HUES64 (cell line): Measurements from ENCODE around the gene FGF11.

Experiments
- H3K27ac ChIP-seq: 2 replicates; pipeline ENCODE4 v1.7.0; 2013; ENCODE audit warnings: low read depth, low read length, inconsistent platforms
- H3K27me3 ChIP-seq: 2 replicates; pipeline ENCODE4 v1.6.1; 2013; ENCODE audit warnings: mild to moderate bottlenecking, low read length; ENCODE audit not compliant: insufficient read depth
- H3K36me3 ChIP-seq: 2 replicates; pipeline ENCODE4 v1.6.1; 2013; ENCODE audit warnings: mild to moderate bottlenecking, low read length; ENCODE audit not compliant: insufficient read depth
- H3K4me1 ChIP-seq: 2 replicates; pipeline ENCODE4 v1.6.1; 2013; ENCODE audit warnings: mild to moderate bottlenecking, low read length, moderate library complexity; ENCODE audit not compliant: insufficient read depth
- H3K4me3 ChIP-seq: 2 replicates; pipeline ENCODE4 v1.5.1; 2013; ENCODE audit warnings: mild to moderate bottlenecking, low read length, moderate library complexity
- H3K9ac ChIP-seq: 2 replicates; pipeline ENCODE4 v1.6.1; 2013; ENCODE audit warnings: mild to moderate bottlenecking, low read depth, low read length
- H3K9me3 ChIP-seq: 2 replicates; pipeline ENCODE4 v1.6.1; 2013; ENCODE audit warnings: low read depth, low read length; ENCODE audit not compliant: insufficient read depth
- WGBS: fragments of 150-250, 120-280 bp; methylation state at CpG from one replicate; pipeline ENCODE4 v1.1.7; 2013; ENCODE audit warnings: missing lambda C conversion rate; 5-methylcytosine and 5-hydroxymethylcytosine counted together

The FGF11 gene

DNA sequence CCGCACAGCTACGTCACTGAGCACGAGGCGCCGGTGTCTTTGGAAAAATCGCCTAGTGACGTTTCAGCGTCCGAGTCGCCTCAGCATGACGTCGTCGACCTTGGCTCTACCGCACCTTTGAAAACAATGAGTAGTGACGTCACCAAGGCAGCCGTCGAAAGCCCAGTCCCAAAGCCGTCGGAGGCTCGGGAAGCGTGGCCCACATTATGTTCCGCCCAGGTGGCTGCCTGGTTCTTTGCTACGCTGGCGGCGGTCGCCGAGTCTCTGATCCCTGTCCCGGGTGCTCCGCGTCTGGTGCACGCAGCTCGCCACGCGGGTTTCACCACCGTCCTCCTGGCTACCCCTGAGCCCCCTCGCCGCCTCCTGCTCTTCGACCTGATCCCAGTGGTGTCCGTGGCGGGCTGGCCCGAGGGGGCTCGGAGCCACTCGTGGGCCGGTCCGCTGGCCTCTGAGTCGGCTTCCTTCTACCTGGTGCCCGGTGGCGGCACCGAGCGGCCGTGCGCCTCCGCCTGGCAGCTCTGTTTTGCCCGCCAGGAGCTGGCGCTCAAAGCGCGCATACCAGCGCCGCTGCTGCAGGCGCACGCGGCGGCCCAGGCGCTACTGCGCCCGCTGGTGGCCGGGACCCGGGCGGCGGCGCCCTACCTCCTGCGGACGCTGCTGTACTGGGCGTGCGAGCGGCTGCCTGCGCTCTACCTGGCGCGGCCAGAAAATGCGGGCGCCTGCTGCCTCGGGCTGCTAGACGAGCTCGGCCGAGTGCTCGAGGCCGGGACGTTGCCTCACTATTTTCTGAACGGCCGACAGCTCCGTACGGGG lies 2.5 kb upstream of the FGF11 start:
- Histone ChIP-seq H3K9me3 (no peaks in the 10 kb centered on the region), H3K4me1 (peaks cover 16% of the 10 kb centered on the region), H3K27me3 (peaks cover 38% of the 10 kb centered on the region), H3K9ac (peak overlapping the region; percentile 58; the same call in 1 of the 2 replicates), H3K27ac (peak overlapping the region; percentile 53; the same call in 1 of the 2 replicates), H3K4me3 (peak overlapping the region; percentile 95), H3K36me3 (no peaks in the 10 kb centered on the region)
- 2% methylated on average over 92 of the region's 92 CpGs for whole genome bisulfite sequencing

DNA sequence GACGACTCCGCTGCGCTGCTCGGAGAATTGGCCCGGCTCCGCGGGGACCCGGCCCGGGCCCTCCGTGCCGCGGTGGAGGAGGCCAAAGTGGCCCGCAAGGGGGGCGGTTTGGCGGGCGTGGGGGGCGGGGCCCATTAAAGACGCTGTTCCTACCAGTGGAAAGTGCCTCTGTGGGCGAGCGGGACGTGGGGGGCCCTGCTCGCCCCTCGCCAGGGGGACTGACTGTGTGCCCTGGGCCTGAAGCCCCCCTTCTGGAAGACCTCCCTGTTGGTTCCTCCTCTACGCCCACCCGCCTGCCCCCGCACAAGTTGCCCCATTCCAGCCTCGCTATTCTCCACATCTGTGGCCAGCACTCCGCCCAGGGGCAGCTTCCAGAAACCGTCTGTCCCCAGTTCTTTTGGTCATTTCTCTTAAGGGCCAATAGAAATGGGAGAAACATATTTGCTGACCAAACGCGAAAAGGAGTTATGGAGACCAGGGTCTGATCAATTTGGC lies 1.9 kb upstream of the FGF11 start:
- Histone ChIP-seq H3K27ac (no peak overlapping the region; the same call in 1 of the 2 replicates), H3K27me3 (peaks cover 39% of the 10 kb centered on the region), H3K4me1 (peaks cover 16% of the 10 kb centered on the region), H3K9ac (no peak overlapping the region), H3K4me3 (peak overlapping the region; percentile 95), H3K36me3 (no peaks in the 10 kb centered on the region), H3K9me3 (no peaks in the 10 kb centered on the region)
- 7% methylated on average over 31 of the region's 31 CpGs for WGBS

DNA sequence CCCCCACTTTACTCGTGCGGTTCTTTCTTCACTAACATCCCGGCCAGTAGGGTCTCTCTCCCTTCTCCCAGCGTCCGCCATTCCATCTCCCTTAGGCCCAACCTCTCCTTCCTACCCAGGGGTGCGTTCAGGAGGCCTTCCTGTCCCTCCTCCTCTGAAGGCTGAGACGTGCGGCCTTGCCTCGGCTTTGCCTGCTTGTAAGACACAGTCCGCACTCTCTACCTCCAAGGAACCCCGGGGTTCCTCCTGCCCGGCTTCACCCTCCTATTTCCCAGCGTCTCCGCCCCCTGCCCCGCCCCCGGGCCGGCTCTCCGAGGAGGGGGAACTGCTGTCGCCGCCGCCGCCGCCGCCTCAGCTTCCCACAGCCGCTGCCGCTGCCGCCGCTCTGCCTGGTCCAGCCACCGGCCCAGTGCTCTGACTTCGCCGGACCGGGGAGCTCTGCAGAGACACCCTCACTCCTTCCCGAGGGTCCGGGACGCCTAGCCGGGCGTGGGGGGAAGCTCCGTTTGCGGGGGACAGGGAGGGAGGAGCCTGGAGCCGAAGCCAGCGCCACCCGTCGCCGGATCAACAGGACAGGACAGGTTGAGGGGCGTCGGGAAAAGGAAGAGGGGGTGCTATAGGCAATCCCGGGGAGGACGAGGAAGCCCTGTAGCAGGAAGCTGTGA lies 1.2 kb upstream of the FGF11 start:
- no peaks in the 10 kb centered on the region for H3K36me3 ChIP-seq
- peaks cover 39% of the 10 kb centered on the region for H3K27me3 ChIP-seq
- peaks cover 16% of the 10 kb centered on the region for H3K4me1 ChIP-seq
- no peak overlapping the region for H3K27ac ChIP-seq
- 2% methylated on average over 48 of the region's 48 CpGs for WGBS
- no peaks in the 10 kb centered on the region for H3K9me3 ChIP-seq
- H3K4me3 ChIP-seq = peak overlapping the region; percentile 95
- peak overlapping the region; percentile 50; the same call in 1 of the 2 replicates for H3K9ac ChIP-seq

DNA sequence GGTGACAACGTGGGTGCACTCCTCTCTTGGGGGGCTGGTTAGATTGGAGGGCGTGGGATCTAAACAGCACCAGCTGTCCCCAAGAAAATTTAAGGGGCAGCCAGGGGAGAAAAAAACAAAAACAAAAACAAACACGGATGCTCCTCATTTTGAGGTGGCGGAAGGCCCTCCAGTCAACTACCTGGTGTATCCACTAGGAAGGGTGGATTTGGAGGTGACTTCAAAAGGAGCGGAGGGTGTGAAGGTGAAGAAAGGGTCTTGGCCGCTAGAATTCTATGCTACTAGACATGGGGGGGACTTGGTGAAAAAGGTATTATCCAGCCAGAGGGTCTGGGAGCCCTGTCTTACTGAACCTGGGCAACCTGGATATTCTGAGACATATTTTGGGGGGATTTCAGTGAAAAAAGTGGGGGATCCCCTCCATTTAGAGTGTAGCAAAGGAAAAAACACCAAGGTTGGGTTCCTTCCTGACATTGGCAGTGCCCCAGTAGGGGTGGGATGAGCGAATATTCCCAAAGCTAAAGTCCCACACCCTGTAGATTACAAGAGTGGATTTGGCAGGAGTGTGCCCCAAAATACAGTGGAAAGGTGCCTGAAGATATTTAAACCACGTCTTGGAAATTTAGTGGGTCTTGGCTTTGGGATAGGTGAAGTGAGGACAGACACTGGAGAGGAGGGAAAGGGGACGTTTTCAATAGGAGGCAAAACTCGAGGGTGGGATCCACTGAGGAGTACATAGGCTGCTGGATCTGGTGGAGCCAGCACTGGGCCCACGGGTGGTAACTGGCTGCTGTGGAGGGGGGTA lies 454 bp upstream of the FGF11 start:
- Histone ChIP-seq H3K27ac (no peak overlapping the region), H3K27me3 (peaks cover 39% of the 10 kb centered on the region), H3K36me3 (no peaks in the 10 kb centered on the region), H3K4me1 (peaks cover 16% of the 10 kb centered on the region), H3K4me3 (peak overlapping the region; percentile 95), H3K9ac (peak overlapping the region; percentile 50; the same call in 1 of the 2 replicates), H3K9me3 (no peaks in the 10 kb centered on the region)
- WGBS = 28% methylated on average over 11 of the region's 11 CpGs

DNA sequence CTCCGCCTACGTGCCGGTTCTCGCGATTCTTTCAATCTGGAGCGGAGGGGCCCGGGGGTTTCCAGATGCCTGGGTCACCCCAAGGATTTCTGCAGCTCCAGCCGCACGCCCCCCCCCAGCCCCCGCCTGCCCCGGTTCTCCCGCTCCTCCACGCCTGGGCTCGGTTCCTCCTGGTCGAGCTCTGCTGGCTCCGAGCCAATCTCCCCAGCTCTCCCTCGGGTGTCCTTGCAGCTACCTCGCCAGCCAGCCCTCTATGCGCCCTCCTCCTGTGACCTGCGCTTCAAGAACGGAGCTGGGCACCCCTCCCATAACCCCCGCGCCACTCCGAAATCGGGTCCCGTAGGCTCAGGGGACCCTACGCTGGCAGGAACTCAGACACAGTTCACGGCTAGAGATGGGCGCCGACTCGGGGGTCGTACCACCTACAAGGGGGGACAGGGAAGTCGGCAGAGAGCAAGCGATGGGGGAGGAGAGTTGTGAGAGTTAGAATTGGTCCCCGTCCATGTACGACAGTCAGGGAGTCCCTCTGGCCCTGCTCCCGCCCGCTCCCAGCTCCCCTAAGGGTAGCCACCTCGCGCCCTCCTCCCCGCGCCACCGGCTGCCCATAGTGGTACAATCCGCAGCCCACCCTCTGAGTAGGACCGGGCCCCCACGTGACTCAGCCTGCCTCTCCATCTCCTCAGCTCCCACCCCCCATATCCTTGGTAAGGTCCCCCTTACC lies 961 bp downstream of the FGF11 start:
- WGBS = under 1% methylated on average over 46 of the region's 46 CpGs
- Histone ChIP-seq H3K36me3 (no peaks in the 10 kb centered on the region), H3K4me1 (peaks cover 22% of the 10 kb centered on the region), H3K9me3 (no peaks in the 10 kb centered on the region), H3K27me3 (peaks cover 39% of the 10 kb centered on the region), H3K27ac (peak overlapping the region; percentile 96), H3K4me3 (peak overlapping the region; percentile 95), H3K9ac (peak overlapping the region; percentile 87)

DNA sequence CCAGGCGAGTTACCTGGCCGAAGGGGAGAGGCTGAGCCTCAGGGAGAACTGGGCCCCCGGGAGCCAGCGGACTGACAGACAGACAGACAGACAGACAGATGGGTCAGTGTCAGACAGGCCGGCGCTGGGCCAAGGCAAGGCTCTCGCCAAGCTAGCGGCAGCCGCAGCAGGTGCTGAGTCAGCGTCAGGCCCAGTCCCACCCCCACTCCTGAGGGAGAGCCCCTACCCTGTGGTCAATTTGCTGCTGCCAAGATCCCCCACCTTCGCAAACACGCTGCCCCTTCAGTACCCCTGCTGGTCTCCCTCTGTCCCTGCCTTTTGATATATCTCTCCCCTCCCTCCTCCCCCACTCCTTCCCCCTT lies 1.5 kb downstream of the FGF11 start:
- H3K4me1 ChIP-seq = peaks cover 22% of the 10 kb centered on the region
- H3K9me3 ChIP-seq = no peaks in the 10 kb centered on the region
- under 1% methylated on average over 12 of the region's 12 CpGs for WGBS
- H3K27me3 ChIP-seq = peaks cover 39% of the 10 kb centered on the region
- H3K36me3 ChIP-seq = no peaks in the 10 kb centered on the region
- peak overlapping the region; percentile 87 for H3K9ac ChIP-seq
- peak overlapping the region; percentile 95 for H3K4me3 ChIP-seq
- peak overlapping the region; percentile 96 for H3K27ac ChIP-seq

DNA sequence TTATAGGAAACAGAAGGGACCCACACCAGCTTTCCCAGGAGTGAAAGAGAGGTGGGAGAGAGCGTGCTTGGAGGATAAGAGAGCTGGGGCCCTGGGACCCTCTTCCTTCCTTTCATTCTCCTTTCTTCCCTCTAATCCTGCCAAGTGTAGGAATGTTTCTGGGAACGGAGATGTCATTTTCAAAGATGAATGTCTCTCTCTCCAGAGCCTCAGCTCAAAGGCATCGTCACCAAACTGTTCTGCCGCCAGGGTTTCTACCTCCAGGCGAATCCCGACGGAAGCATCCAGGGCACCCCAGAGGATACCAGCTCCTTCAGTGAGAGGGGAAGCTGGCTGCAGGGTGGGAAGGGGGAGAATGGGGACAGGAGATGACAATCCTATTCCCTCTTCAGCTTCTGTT lies 2.0 kb downstream of the FGF11 start:
- WGBS = 37% methylated on average over 6 of the region's 7 CpGs
- H3K4me3 ChIP-seq = peak overlapping the region; percentile 95
- peak overlapping the region; percentile 87 for H3K9ac ChIP-seq

DNA sequence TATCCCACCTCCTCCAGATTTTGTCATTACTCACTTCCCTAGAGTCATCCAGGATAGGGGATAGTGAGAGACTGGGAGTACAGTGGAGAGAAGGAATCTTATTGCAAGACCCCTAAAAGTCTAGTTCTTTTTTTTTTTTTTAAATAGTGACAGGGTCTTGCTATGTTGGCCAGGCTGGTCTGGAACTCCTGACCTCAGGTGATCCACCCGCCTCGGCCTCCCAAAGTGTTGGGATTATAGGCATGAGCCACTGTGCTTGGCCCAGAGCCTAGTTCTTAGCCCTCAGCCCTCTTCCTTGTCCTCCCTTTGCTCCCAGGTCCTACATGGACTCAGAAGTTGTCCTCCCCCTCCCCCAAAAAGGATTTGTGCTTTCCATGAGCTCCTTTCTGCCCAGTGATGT lies 2.8 kb downstream of the FGF11 start:
- H3K4me3 ChIP-seq = no peak overlapping the region
- H3K27ac ChIP-seq = no peak overlapping the region
- H3K27me3 ChIP-seq = peaks cover 31% of the 10 kb centered on the region
- H3K4me1 ChIP-seq = peaks cover 27% of the 10 kb centered on the region
- H3K9me3 ChIP-seq = no peaks in the 10 kb centered on the region
- 100% methylated on average over 2 of the region's 2 CpGs for WGBS
- no peak overlapping the region for H3K9ac ChIP-seq
- H3K36me3 ChIP-seq = no peaks in the 10 kb centered on the region

More for the DNA sequence above, 2.0 kb downstream of the FGF11 start:
- Histone ChIP-seq H3K4me1 (peaks cover 23% of the 10 kb centered on the region), H3K27ac (peak overlapping the region; percentile 96), H3K27me3 (peaks cover 35% of the 10 kb centered on the region), H3K36me3 (no peaks in the 10 kb centered on the region), H3K9me3 (no peaks in the 10 kb centered on the region)

DNA sequence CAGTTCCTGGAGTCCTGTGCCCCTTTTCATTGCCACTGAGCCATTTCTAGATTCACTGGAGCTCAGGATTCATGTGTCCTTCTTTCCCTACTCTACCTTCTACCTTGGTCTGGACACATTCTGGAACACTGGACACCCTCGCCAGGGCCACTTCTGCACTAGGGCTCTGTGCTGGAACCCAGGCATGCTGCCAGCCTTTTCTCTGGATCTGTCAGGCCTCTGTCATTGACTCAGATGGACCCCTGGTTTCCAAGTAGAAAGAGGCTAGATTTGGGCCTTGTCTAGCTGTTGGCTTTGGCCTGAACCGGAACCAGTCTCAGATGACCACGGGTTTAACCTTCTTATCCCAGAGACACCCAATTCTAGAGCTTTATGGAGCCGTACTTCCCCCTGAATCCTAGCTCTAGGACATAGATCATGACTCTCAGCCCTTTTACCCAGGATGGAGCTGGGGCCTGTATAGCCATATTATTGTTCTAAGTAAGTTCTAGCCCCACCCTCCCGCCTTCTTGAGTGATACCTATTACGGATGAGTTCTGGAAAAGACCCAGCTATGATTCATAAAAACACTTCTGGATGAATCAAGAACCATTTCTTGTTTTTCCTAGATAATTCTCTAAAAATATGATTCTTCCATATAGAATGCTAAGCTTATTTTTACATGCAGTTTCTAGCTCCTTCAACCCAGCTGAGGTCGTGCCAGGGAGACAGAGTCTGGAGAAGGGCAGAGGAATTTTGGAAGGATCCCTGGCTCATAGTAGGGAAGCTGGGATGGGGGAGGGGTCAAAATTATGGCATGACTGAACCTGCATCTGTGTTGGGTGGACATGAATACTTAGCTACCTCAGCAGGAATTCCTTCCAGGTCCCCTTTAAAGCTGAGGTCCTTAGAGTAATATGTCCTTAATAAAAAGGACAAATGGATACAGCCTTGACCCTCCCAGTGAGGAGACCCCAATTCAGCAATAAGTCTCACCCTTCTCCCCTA lies 4.5 kb downstream of the FGF11 start:
- WGBS = 84% methylated on average over 7 of the region's 7 CpGs

More for the DNA sequence above, 4.5 kb downstream of the FGF11 start:
- Histone ChIP-seq H3K4me3 (no peak overlapping the region), H3K4me1 (peaks cover 22% of the 10 kb centered on the region), H3K27ac (no peak overlapping the region), H3K36me3 (no peaks in the 10 kb centered on the region), H3K27me3 (peaks cover 17% of the 10 kb centered on the region), H3K9ac (no peak overlapping the region), H3K9me3 (no peaks in the 10 kb centered on the region)
